Right cardiac atrium (tissue), 5 donors: ENCODE results near the gene TNFRSF12A. TPM values are rescaled to one million over a fixed set of nuclear protein-coding genes. Genes with fewer than 3 reads are reported as not detected.

ENCODE experiments used
- ATAC-seq, 2 donors: fragments of 200-7000 bp; cut with Tn5 transposase; one replicate each; pipeline versions ENCODE4 v1.8.0 to v1.9.1; 2020; ENCODE audit warnings: moderate library complexity in 2 of 2, mild to moderate bottlenecking in 1 of 2
- DNase-seq, 3 donors: peaks; one replicate each; pipeline ENCODE4 v3.0.0-alpha.2; 2020
- H3K27ac ChIP-seq: one replicate; pipeline ENCODE4 v1.5.1; 2013; ENCODE audit warnings: mild to moderate bottlenecking, low read length, control low read depth, moderate library complexity
- H3K27me3 ChIP-seq: one replicate; pipeline ENCODE4 v1.6.1; 2013; ENCODE audit not compliant: control insufficient read depth, insufficient read depth
- H3K4me1 ChIP-seq: one replicate; pipeline ENCODE4 v1.6.1; 2013; ENCODE audit warnings: low read length; ENCODE audit not compliant: control insufficient read depth, insufficient read depth
- H3K4me3 ChIP-seq: one replicate; pipeline ENCODE4 v1.5.1; 2013; ENCODE audit warnings: low read length, control low read depth
- H3K9me3 ChIP-seq: one replicate; pipeline ENCODE4 v1.6.1; 2013; ENCODE audit warnings: low read length; ENCODE audit not compliant: control insufficient read depth
- WGBS: extraction: QIAGEN DNeasy Blood & Tissue Kit; methylation state at CpG from one replicate; pipeline ENCODE4 v1.1.7; 2013; 5-methylcytosine and 5-hydroxymethylcytosine counted together
- intact Hi-C, 4 donors: fragments of 100-400 bp; cut with DNase I; formaldehyde crosslinking; loops; one replicate each; pipeline versions ENCODE4 v1.11.0 to v1.14.0; 2022 to 2023
- polyA plus RNA-seq: library from polyadenylated mRNA; stranded (reverse); fragments of 200-250 nt; gene quantifications from one replicate; pipeline ENCODE4 v1.2.3, GENCODE V29; 2013
- total RNA-seq, 4 donors: library from RNA; stranded (reverse); fragmentation: NEBNext Ultra II Directional; extraction: Animal tissue kit (Norgen Biotek cat#: 25700); gene quantifications; one replicate each; pipeline ENCODE4 v1.2.1, GENCODE V29; 2021
- donor health status: healthy with polysubstance abuse.
- donor health status: DM: no; HTN: yes; CAD: no.
- donor health status: DM: no; HTN: no; CAD: no.
- donor health status: DM: no; HTN: yes; CAD: no; lungs with severe emphysema.
- donor health status: DM: yes; HTN: yes; CAD: no.

TNFRSF12A gene
- total and polyA plus RNA-seq, 5 donors = 13.8 to 94.7 (median 40.2) TPM

DNA sequence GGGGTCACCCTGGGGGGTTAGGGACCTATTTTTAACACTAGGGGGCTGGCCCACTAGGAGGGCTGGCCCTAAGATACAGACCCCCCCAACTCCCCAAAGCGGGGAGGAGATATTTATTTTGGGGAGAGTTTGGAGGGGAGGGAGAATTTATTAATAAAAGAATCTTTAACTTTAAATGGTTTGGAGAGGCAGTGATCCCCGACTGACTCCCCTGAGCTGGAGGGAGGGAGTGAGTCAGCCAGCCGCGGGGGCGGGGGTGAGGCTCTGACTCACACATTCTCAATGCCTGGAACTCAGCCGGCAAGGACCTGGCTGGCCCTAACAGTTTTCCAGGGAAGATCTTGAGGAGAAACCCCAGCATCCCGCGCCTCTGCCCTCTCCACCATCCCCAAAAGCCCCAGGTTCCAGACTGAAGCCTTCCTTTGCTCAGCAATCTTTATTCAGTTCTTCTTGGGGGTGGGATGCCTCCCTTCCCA lies 2.1 kb downstream of the TNFRSF12A start:
- H3K4me1 ChIP-seq = peaks cover 10% of the 10 kb centered on the region
- peak overlapping the region; percentile 99 for H3K27ac ChIP-seq
- no peaks in the 10 kb centered on the region for H3K27me3 ChIP-seq
- intact Hi-C loops = no loop called here
- peak overlapping the region; percentile 85 for H3K4me3 ChIP-seq
- no peaks in the 10 kb centered on the region for H3K9me3 ChIP-seq
- ATAC-seq (peak; percentile 51 to 60), DNase-seq (peak; percentile 94 to 96 (median 94))
- WGBS = 9% methylated on average over 8 of the region's 8 CpGs

DNA sequence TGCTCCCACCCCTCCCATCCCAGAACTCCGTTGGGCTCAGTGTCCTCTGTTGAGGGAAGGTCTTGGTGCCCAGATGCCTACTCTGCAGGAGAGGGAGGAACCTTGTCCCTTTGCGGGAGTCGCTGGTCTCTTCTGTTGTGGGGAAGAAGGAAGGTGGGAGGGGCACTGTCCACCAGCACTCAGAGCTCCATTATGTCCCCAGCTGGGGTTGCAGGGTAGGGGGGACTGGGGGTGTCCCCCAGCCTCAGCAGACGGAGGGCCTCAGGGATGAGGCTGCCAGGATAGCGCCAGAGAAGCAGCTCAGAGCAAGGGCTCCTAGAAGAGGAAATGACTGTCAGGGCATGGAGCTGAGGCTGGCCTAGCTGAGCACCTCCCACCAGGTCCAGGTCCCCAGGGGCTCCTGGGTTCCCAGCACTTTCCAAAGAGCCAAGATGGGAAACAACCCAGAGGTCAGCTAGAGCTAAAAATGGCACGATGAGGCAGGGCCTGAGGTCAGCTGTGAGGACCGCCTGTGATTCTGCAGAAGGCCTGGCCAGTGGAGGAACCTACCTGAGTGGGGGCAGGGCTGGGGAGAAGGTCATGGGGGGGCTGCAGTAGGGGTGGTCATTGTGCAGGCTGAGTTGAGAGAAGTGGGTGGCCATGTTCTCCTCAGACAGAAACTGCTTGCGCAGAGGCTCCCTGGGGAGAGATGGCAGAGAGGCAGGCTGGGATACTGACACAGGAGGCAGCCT lies 2.7 kb downstream of the TNFRSF12A start:
- Histone ChIP-seq H3K27me3 (no peaks in the 10 kb centered on the region), H3K27ac (peak overlapping the region; percentile 99), H3K4me1 (peaks cover 10% of the 10 kb centered on the region), H3K9me3 (no peaks in the 10 kb centered on the region), H3K4me3 (peak overlapping the region; percentile 56)
- peak in 2 of 3 donors; percentile 62 to 70 for DNase-seq
- WGBS = 25% methylated on average over 8 of the region's 8 CpGs
- intact Hi-C loops = no loop called here
- peak in 1 of 2 donors; percentile 0 for ATAC-seq

DNA sequence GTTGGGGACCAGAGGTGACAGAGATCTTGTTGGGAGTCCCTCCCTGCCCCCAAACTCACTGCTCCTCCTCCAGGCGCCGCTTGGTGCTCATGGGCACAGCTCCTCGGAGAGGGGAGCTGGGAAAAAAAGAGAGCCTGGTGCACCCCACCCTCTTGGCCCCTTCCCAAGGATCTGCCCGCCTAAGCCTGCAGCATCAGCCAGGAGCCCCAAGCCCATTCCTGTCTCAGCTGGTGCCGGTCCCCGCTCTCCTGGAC lies 3.2 kb downstream of the TNFRSF12A start:
- 19% methylated on average over 6 of the region's 6 CpGs for WGBS
- peaks cover 10% of the 10 kb centered on the region for H3K4me1 ChIP-seq
- no peaks in the 10 kb centered on the region for H3K27me3 ChIP-seq
- intact Hi-C loops = no loop called here
- H3K9me3 ChIP-seq = no peaks in the 10 kb centered on the region
- DNase-seq (peak in 2 of 3 donors; percentile 72 to 82), ATAC-seq (peak; percentile 0 to 1)
- H3K27ac ChIP-seq = peak overlapping the region; percentile 99
- peak overlapping the region; percentile 56 for H3K4me3 ChIP-seq

DNA sequence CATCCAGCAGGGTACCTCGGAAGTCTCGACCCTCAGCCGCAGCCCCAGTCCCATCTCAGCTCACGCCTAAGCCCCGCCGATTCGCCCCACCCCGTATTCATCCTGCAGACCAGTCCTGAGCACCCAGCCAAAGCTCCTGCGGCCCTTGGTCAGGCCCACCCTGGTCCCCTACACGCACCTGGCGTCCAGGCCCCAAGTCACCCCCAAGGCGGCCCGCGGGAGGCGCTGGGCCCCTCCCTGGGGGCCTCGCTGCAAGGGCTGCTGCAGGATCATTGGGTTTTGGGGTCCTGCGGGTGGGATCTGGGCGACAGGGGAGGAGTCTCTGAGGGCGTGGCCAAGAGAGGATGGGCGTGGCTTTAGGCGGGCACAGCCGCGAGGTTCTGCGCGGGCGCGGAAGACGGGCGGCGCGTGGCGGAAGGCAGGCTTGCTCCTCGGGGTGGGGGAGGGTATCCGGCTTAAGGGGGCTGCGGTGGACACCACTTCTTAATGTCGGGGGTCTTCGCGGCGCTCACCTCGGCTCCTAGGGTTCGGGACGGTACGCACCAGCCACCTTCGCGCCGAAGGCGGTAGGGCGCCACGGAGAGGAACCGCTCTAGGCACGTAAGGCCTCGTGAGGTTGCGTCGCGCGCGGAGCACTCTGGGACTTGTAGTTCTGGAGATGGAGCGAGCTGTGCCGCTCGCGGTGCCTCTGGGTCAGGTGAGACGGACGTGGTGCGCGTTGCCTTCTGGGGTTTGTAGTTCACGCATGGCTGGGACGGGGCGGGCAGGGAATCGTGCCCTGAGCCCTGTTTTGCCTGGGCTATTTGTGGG lies 3.7 kb downstream of the TNFRSF12A start, which contains the start of the genes HCFC1R1 and THOC6:
Gene HCFC1R1 (minus strand): TSS at position 274 of the 810 bp plus-strand sequence. CDS start 1 bp downstream, at position 273.
Gene THOC6 (plus strand): TSS at position 367 of the 810 bp plus-strand sequence. CDS start 292 bp downstream, at position 659.
- ATAC-seq (peak; percentile 79 to 84), DNase-seq (peak; percentile 97 to 99 (median 98))
- under 1% methylated on average over 69 of the region's 69 CpGs for WGBS
- Histone ChIP-seq H3K4me1 (peaks cover 10% of the 10 kb centered on the region), H3K27me3 (no peaks in the 10 kb centered on the region), H3K4me3 (peak within 1 kb of the TSS; percentile 56), H3K9me3 (no peaks in the 10 kb centered on the region), H3K27ac (peak within 1 kb of the TSS; percentile 99)
- intact Hi-C loops = no loop called here

DNA sequence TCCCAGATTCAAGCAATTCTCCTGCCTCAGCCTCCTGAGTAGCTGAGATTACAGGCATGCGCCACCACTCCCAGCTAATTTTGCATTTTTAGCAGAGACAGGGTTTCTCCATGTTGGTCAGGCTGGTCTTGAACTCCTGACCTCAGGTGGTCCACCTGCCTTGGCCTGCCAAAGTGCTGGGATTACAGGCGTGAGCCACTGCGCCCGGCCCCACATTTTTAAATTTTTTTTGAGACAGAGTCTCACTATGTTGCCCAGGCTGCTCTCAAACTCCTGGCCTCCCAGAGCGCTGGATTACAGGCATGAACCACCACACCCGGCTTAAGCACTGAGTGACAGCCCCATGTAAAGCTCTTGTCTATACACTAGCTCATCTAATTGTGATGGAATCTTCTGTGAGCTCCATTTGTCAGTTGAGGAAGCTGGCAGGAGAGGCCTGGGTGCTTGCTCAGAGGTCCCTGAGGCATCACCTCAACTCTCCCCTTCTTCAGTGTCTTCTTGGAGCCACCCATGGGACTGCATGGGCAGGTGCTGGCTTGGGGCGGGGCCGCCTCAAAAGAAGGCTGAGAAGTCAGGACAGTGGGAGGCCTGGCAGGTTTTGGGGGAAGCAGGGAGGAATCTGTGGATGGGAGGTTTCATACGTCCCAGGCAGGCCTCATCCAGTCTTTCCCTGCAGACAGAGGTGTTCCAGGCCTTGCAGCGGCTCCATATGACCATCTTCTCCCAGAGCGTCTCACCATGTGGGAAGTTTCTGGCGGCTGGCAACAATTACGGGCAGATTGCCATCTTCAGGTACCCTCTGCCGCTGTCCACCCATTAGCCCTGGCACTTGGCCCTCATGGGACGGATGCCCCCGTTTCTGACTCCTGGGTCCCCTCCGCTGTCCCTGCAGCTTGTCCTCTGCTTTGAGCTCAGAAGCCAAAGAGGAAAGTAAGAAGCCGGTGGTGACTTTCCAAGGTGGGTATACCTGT lies 5.1 kb downstream of the TNFRSF12A start:
- H3K4me1 ChIP-seq = peaks cover 10% of the 10 kb centered on the region
- ATAC-seq = no peak
- WGBS = 96% methylated on average over 18 of the region's 18 CpGs

DNA sequence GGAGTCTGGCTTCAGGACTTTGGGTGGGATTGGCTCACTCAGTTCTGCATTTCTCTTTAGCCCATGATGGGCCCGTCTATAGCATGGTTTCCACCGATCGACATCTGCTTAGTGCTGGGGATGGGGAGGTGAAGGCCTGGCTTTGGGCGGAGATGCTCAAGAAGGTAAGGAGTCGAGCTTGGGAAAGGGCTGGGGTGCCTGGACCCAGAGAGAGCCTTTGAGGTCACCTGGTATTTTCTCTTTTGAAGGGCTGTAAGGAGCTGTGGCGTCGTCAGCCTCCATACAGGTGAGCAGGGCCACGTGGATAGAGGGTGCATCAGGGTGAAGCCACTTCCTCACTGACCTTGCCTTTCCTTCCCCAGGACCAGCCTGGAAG lies 5.8 kb downstream of the TNFRSF12A start:
- Histone ChIP-seq H3K27ac (no peak overlapping the region), H3K9me3 (no peaks in the 10 kb centered on the region), H3K4me3 (no peak overlapping the region), H3K27me3 (no peaks in the 10 kb centered on the region), H3K4me1 (peaks cover 10% of the 10 kb centered on the region)
- peak in 1 of 3 donors; percentile 17 for DNase-seq
- intact Hi-C loops = no loop called here
- no peak for ATAC-seq
- 93% methylated on average over 8 of the region's 8 CpGs for WGBS

More for the DNA sequence above, 5.1 kb downstream of the TNFRSF12A start:
- H3K9me3 ChIP-seq = no peaks in the 10 kb centered on the region
- no peak overlapping the region for H3K4me3 ChIP-seq
- intact Hi-C loops = no loop called here
- DNase-seq = no peak
- no peaks in the 10 kb centered on the region for H3K27me3 ChIP-seq
- H3K27ac ChIP-seq = no peak overlapping the region

DNA sequence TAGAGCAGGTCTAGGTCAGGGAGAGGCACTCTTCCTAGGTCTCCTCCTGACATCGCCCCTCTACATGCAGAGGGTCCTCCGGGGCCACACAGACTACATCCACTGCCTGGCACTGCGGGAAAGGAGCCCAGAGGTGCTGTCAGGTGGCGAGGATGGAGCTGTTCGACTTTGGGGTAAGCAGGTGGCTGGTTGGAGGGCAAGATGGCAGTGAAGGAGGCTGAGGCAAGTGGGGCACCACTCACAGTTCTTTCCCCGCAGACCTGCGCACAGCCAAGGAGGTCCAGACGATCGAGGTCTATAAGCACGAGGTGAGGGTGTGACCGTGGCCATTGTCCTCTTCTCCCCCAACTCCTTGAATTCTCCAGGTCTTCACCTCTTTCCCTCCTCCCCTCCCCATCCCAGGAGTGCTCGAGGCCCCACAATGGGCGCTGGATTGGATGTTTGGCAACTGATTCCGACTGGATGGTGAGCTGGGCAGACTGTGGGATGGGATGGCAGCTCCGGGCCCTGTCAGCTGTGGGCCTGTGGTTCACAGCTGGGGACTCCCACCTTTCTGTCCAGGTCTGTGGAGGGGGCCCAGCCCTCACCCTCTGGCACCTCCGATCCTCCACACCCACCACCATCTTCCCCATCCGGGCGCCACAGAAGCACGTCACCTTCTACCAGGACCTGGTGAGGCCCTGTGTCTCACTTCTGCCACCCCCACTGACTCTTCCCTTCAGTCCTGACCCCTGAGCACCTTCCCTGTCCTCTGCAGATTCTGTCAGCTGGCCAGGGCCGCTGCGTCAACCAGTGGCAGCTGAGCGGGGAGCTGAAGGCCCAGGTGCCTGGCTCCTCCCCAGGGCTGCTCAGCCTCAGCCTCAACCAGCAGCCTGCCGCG lies 6.7 kb downstream of the TNFRSF12A start:
- Histone ChIP-seq H3K27me3 (no peaks in the 10 kb centered on the region), H3K4me3 (no peak overlapping the region), H3K4me1 (peaks cover 10% of the 10 kb centered on the region), H3K27ac (no peak overlapping the region), H3K9me3 (no peaks in the 10 kb centered on the region)
- ATAC-seq (no peak), DNase-seq (no peak)
- intact Hi-C loops = no loop called here
- 94% methylated on average over 24 of the region's 24 CpGs for WGBS

DNA sequence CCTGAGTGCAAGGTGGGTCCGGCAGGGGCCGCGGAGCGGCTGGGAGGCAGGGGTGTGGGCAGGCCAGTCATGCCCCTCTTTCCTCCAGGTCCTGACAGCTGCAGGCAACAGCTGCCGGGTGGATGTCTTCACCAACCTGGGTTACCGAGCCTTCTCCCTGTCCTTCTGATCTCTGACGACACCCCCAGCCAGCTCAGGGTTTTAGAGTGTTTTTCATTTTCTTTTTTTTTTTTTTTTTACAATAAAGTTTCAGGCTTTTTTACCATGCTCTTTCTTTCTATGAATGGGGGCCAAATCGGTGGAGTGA lies 7.3 kb downstream of the TNFRSF12A start:
- ATAC-seq (no peak), DNase-seq (no peak)
- H3K9me3 ChIP-seq = no peaks in the 10 kb centered on the region
- H3K27ac ChIP-seq = no peak overlapping the region
- intact Hi-C loops = no loop called here
- no peaks in the 10 kb centered on the region for H3K27me3 ChIP-seq
- H3K4me3 ChIP-seq = no peak overlapping the region
- WGBS = 92% methylated on average over 8 of the region's 8 CpGs
- H3K4me1 ChIP-seq = peaks cover 8% of the 10 kb centered on the region

DNA sequence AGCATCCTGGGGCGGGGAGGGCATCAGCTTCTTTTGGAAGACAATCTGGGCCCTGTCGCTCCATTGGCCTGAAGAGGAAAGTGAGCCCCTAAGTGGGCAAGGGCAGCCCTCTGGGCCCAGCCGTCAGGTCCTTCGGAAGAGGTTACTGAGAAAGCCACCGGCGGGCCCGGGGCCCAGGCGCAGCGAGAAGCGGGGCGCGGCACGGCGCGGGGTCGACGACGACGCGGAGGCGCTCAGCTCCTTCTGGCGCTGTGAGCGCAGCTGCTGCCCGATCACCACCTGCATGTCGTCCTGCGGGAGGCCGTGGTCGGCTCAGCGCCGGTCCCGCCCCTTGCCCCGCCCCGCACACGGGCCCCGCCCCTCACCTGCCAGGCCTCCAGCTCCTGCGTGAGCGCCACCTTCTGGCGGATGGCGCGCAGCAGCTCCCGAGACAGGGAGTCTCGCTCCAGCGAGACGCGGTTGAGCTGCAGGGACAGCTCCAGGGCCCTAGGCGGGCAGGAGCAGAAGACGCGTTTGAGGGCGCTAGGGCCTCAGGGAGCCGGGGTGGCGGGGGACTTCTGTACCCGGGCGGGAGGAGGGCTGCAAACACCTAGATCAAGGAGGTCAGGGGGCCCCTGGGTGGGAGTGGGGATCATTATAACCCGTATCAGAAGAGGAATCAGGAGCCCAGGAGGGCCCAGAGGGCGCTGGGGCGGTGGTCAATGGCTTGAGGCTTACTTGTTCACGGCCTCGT lies 8.0 kb downstream of the TNFRSF12A start:
- 27% methylated on average over 58 of the region's 58 CpGs for WGBS
- ATAC-seq = peak; percentile 9 to 23
- intact Hi-C loops = no loop called here

More for the DNA sequence above, 8.0 kb downstream of the TNFRSF12A start:
- peak; percentile 74 to 93 (median 92) for DNase-seq
- peaks cover 1% of the 10 kb centered on the region for H3K4me1 ChIP-seq
- no peak overlapping the region for H3K4me3 ChIP-seq
- no peaks in the 10 kb centered on the region for H3K27me3 ChIP-seq
- H3K27ac ChIP-seq = no peak overlapping the region
- H3K9me3 ChIP-seq = no peaks in the 10 kb centered on the region
